B cell (primary cell): Measurements from ENCODE around the gene LRRC47. TPM values are rescaled to one million over a fixed set of nuclear protein-coding genes. Genes with fewer than 3 reads are reported as not detected.

Experiments used
- ATAC-seq: fragments of 200-7000 bp; cut with Tn5 transposase; one replicate; pipeline ENCODE4 v1.10.0; 2021; ENCODE audit warnings: low read depth, mild to moderate bottlenecking, moderate number of reproducible peaks, moderate library complexity
- CTCF ChIA-PET: fragments of 350-600 bp; sonication (Branson Sonifier 250); formaldehyde crosslinking; loops from one replicate; lab custom pipeline; 2021; ENCODE audit warnings: antibody characterized with exemption, inconsistent platforms; lab: Charles Lee
- POLR2A ChIA-PET: fragments of 350-600 bp; sonication (Branson Sonifier 250); formaldehyde crosslinking; loops from one replicate; lab custom pipeline; 2021; ENCODE audit warnings: antibody characterized with exemption; lab: Charles Lee
- DNase-seq: peaks from one replicate; pipeline ENCODE4 v3.0.0; 2013
- H2AFZ ChIP-seq: 2 replicates; pipeline ENCODE4 v1.6.1; 2012; ENCODE audit warnings: mild to moderate bottlenecking, low read depth, low read length; ENCODE audit not compliant: insufficient read depth, poor library complexity, severe bottlenecking
- H3K27ac ChIP-seq, 2 donors: 1 replicate in 1 of 2; 2 replicates in 1 of 2; pipeline ENCODE4 v1.5.1; 2012 to 2013; ENCODE audit warnings: low read length in 2 of 2, mild to moderate bottlenecking in 2 of 2, moderate library complexity in 1 of 2
- H3K27me3 ChIP-seq, 4 experiments: fragments of 200-600 bp in 1 of 4; sonication (generic) in 1 of 4; replicated peaks in 1 of 4; 1 replicate in 2 of 4; 2 replicates in 2 of 4; pipeline versions ENCODE4 v1.6.1 to v1.7.0; 2013 to 2016; ENCODE audit warnings: low read length in 3 of 4, mild to moderate bottlenecking in 2 of 4, mixed read lengths in 1 of 4, moderate library complexity in 1 of 4; ENCODE audit not compliant: insufficient read depth in 4 of 4, control insufficient read depth in 3 of 4; ENCODE audit errors: control extremely low read depth in 1 of 4
- H3K36me3 ChIP-seq, 2 experiments: replicated peaks in 1 of 2; 1 replicate in 1 of 2; 2 replicates in 1 of 2; pipeline versions ENCODE4 v1.6.1 to v1.7.1; 2013; ENCODE audit warnings: low read length in 1 of 2; ENCODE audit not compliant: insufficient read depth in 2 of 2, control insufficient read depth in 1 of 2; ENCODE audit errors: control extremely low read depth in 1 of 2, extremely low read depth in 1 of 2
- H3K4me1 ChIP-seq, 2 donors: fragments of 200-600 bp in 1 of 2; sonication (generic) in 1 of 2; 1 replicate in 1 of 2; 2 replicates in 1 of 2; pipeline versions ENCODE4 v1.5.1 to v1.6.1; 2013 to 2017; ENCODE audit warnings: low read length in 2 of 2; ENCODE audit not compliant: control insufficient read depth in 2 of 2, insufficient read depth in 2 of 2
- H3K4me2 ChIP-seq: replicated peaks from 2 replicates; pipeline ENCODE3; 2012; ENCODE audit warnings: mild to moderate bottlenecking, low read depth, low read length; ENCODE audit not compliant: poor library complexity, severe bottlenecking
- H3K4me3 ChIP-seq, 5 experiments: fragments of 200-600 bp in 1 of 5; sonication (generic) in 1 of 5; 1 replicate in 3 of 5; 2 replicates in 2 of 5; pipeline versions ENCODE4 v1.5.1 to v1.7.0; 2011 to 2016; ENCODE audit warnings: low read length in 4 of 5, mild to moderate bottlenecking in 4 of 5, low read depth in 2 of 5, control low read depth in 1 of 5, moderate library complexity in 1 of 5; ENCODE audit not compliant: insufficient read depth in 1 of 5; ENCODE audit errors: control extremely low read depth in 1 of 5, extremely low read depth in 1 of 5
- H3K79me2 ChIP-seq: fragments of 200-600 bp; sonication (generic); one replicate; pipeline ENCODE4 v1.6.0; 2016; ENCODE audit warnings: low read length; ENCODE audit not compliant: control insufficient read depth, insufficient read depth
- H3K9ac ChIP-seq: fragments of 200-600 bp; sonication (generic); 2 replicates; pipeline ENCODE4 v1.6.1; 2017; ENCODE audit warnings: mild to moderate bottlenecking, low read length, moderate library complexity
- H3K9me3 ChIP-seq, 3 donors: one replicate each; pipeline versions ENCODE4 v1.6.1 to v1.7.1; 2013; ENCODE audit warnings: low read length in 2 of 3; ENCODE audit not compliant: control insufficient read depth in 2 of 3, insufficient read depth in 1 of 3; ENCODE audit errors: control extremely low read depth in 1 of 3
- H4K20me1 ChIP-seq: 2 replicates; pipeline ENCODE4 v1.6.0; 2012; ENCODE audit warnings: mild to moderate bottlenecking, low read length; ENCODE audit not compliant: insufficient read depth, control insufficient read depth, poor library complexity, severe bottlenecking
- H3K27ac Mint-ChIP-seq: one replicate; pipeline ENCODE4 v1.8.0; 2021; ENCODE audit warnings: mixed read lengths
- H3K27me3 Mint-ChIP-seq: one replicate; pipeline ENCODE4 v1.8.0; 2021; ENCODE audit warnings: mixed read lengths
- H3K4me1 Mint-ChIP-seq: one replicate; pipeline ENCODE4 v1.8.0; 2021; ENCODE audit warnings: mixed read lengths
- H3K4me3 Mint-ChIP-seq: one replicate; pipeline ENCODE4 v1.8.0; 2021; ENCODE audit warnings: mixed read lengths
- H3K9me3 Mint-ChIP-seq: one replicate; pipeline ENCODE4 v1.8.0; 2022; ENCODE audit warnings: mixed read lengths; ENCODE audit not compliant: insufficient read depth
- EZH2 ChIP-seq: IDR thresholded peaks from 2 replicates; pipeline ENCODE4 v1.6.1; 2012; ENCODE audit warnings: borderline replicate concordance, low read depth, mild to moderate bottlenecking, moderate library complexity, low read length; ENCODE audit not compliant: insufficient read depth, poor library complexity, severe bottlenecking
- WGBS: methylation state at CpG from one replicate; pipeline ENCODE4 v1.1.5; 2013; ENCODE audit warnings: missing lambda C conversion rate; ENCODE audit not compliant: insufficient coverage; 5-methylcytosine and 5-hydroxymethylcytosine counted together
- intact Hi-C: fragments of 100-400 bp; cut with micrococcal nuclease; formaldehyde crosslinking; loops from one replicate; pipeline ENCODE4 v1.10.0; 2022
- polyA plus RNA-seq: library from polyadenylated mRNA; depleted of rRNA; stranded (reverse); fragments of >200 nt; gene quantifications from 2 replicates; pipeline ENCODE4 v1.2.3, GENCODE V29; 2012
- total RNA-seq, 2 donors: library from RNA; stranded (reverse); fragments of 120-200 nt in 1 of 2; gene quantifications; 1 replicate in 1 of 2; 2 replicates in 1 of 2; pipeline versions ENCODE4 v1.2.3 to v1.2.4, GENCODE V29; 2013 to 2022
- TF ChIP-seq, protein P1 (sequence below): fragments of 200-600 bp; IDR thresholded peaks from one replicate; pipeline ENCODE4 v1.8.0; 2022; ENCODE audit warnings: antibody characterized with exemption, mild to moderate bottlenecking

The LRRC47 gene
- total and polyA plus RNA-seq, 2 donors (not counting 1 experiment from before 2014, with no cell fraction given), result 16.7 to 48.2 TPM

DNA sequence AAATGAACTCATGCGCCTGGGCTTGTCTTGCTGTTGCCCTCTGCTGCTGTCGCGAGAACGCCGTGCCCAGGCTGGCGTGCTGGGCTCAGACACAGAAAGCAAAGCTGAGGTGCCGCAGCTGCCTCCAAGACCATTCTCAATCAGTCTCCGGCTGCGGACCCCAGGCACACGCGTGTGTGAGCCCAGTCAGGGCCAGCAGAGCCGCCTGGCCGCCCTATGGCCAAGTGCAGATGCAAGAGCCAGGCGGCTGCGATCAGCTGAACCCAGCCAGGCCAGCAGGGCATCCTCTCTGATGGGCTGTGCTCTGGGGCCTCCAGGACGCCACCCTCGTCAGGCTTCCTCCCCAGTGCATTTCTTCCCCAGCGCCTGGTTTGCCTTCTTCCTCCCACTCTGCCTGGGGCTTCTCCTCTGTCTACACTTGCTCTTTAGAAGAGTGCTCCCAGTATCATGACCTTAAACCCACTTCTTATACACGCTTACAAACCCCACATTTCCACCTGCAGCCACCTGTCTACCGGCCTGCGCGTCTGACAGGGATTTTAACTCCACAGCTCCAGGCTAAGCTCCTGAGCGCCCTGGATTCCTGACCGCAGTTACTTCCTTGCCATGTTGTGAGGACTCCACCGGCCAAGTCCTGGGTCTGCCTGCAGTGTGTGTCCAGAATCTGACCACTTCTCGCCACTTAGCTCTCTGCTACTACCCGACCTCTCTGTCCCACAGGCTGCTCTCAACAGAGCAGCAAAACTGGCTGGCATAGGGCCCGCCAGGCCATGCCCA, 21.7 kb upstream of the LRRC47 start:
- no peak overlapping the region for H3K27ac ChIP-seq
- H3K9ac ChIP-seq, result no peak overlapping the region
- H3K4me1 ChIP-seq, result no peaks in the 10 kb centered on the region
- H4K20me1 ChIP-seq, result no peaks in the 10 kb centered on the region
- H2AFZ ChIP-seq, result no peak overlapping the region
- H3K79me2 ChIP-seq, result no peaks in the 10 kb centered on the region
- H3K36me3 ChIP-seq, result peaks cover 2 to 43% of the 10 kb centered on the region in 2 experiments
- no peaks in the 10 kb centered on the region for H3K4me1 Mint-ChIP-seq
- POLR2A ChIA-PET, result no interaction called here
- H3K27me3 ChIP-seq, result no peaks in the 10 kb centered on the region
- intact Hi-C loops, result no loop called here
- H3K9me3 ChIP-seq, result no peaks in the 10 kb centered on the region
- DNase-seq, result no peak
- TF ChIP-seq, protein P1, sequence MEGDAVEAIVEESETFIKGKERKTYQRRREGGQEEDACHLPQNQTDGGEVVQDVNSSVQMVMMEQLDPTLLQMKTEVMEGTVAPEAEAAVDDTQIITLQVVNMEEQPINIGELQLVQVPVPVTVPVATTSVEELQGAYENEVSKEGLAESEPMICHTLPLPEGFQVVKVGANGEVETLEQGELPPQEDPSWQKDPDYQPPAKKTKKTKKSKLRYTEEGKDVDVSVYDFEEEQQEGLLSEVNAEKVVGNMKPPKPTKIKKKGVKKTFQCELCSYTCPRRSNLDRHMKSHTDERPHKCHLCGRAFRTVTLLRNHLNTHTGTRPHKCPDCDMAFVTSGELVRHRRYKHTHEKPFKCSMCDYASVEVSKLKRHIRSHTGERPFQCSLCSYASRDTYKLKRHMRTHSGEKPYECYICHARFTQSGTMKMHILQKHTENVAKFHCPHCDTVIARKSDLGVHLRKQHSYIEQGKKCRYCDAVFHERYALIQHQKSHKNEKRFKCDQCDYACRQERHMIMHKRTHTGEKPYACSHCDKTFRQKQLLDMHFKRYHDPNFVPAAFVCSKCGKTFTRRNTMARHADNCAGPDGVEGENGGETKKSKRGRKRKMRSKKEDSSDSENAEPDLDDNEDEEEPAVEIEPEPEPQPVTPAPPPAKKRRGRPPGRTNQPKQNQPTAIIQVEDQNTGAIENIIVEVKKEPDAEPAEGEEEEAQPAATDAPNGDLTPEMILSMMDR, result no peak
- TF ChIP-seq EZH2, result no peak
- H3K9me3 Mint-ChIP-seq, result no peaks in the 10 kb centered on the region
- no peaks in the 10 kb centered on the region for H3K27me3 Mint-ChIP-seq
- 96% methylated on average over 28 of the region's 28 CpGs for WGBS
- H3K4me3 Mint-ChIP-seq, result no peak overlapping the region
- no peak overlapping the region for H3K27ac Mint-ChIP-seq
- no peak for ATAC-seq
- no peak overlapping the region for H3K4me2 ChIP-seq
- H3K4me3 ChIP-seq, result no peak overlapping the region
- CTCF ChIA-PET, result interaction anchor here (1.7 kb wide), 1 partner anchor 16 kb away, joined by 4 read pairs; no protein-coding TSS in a partner anchor

DNA sequence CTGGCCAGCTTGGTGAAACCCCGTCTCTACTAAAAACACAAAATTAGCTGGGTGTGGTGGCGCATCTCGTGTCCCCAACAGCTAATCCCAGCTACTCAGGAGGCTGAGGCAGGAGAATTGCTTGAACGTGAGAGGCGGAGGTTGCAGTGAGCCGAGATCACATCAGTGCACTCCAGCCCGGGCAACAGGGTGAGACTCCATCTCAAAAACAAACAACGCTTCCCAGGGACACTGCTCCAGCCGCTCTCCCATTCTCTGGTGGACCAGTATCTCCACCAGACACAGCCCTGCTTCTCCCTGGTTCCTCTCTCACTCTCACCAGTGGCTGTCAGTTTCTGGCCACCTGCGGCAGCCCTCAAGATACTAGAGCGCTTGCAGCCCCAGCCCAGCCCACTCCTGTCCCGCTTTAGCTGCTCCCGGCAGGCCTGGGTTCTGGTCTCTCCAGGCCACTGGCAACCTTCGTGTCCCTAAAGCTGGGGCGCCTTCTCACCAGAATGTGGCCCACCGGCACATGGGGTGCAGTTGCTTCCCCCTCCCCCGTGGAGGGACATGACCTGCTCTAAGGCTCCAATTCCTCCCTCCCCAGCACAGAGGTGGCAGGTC, 20.9 kb upstream of the LRRC47 start:
- Histone ChIP-seq H3K79me2 (no peaks in the 10 kb centered on the region), H3K4me3 (no peak overlapping the region), H4K20me1 (no peaks in the 10 kb centered on the region), H2AFZ (no peak overlapping the region), H3K36me3 (peaks cover 2 to 36% of the 10 kb centered on the region in 2 experiments), H3K4me2 (no peak overlapping the region), H3K27me3 (no peaks in the 10 kb centered on the region), H3K9me3 (no peaks in the 10 kb centered on the region), H3K4me1 (no peaks in the 10 kb centered on the region), H3K27ac (no peak overlapping the region), H3K9ac (no peak overlapping the region)
- H3K27me3 Mint-ChIP-seq, result no peaks in the 10 kb centered on the region
- H3K4me3 Mint-ChIP-seq, result no peak overlapping the region
- H3K9me3 Mint-ChIP-seq, result no peaks in the 10 kb centered on the region
- ATAC-seq (no peak), DNase-seq (no peak)
- TF ChIP-seq, protein P1, result no peak
- TF ChIP-seq EZH2, result no peak
- ChIA-PET POLR2A (no interaction called here), CTCF (interaction anchor here (1.7 kb wide), 1 partner anchor 15 kb away, joined by 4 read pairs; no protein-coding TSS in a partner anchor)
- no peak overlapping the region for H3K27ac Mint-ChIP-seq
- intact Hi-C loops, result no loop called here
- H3K4me1 Mint-ChIP-seq, result no peaks in the 10 kb centered on the region
- WGBS, result 97% methylated on average over 17 of the region's 17 CpGs
